NCI-H1930 (cell line): ENCODE results near the gene THSD4.

ENCODE experiments used
- DNase-seq, 2 experiments: peaks; one replicate each; lab custom pipeline; 2025; lab: John Stamatoyannopoulos, UW

Gene THSD4

GRCh38 chr15:71688509-71689094 lies 573.3 kb downstream of the THSD4 start:
- no peak for DNase-seq

- no peak for DNase-seq
Measured at GRCh38 chr15:71691081-71691457, 575.8 kb downstream of the THSD4 start.

GRCh38 chr15:71691458-71692417 lies 576.5 kb downstream of the THSD4 start:
- no peak for DNase-seq

- no peak for DNase-seq
Measured at GRCh38 chr15:71697236-71697635, 582.0 kb downstream of the THSD4 start.

GRCh38 chr15:71698030-71698429 lies 582.8 kb downstream of the THSD4 start:
- no peak for DNase-seq

- no peak for DNase-seq
Measured at GRCh38 chr15:71698742-71699141, 583.5 kb downstream of the THSD4 start.

- no peak for DNase-seq
Measured at GRCh38 chr15:71699977-71700376, 584.7 kb downstream of the THSD4 start.

GRCh38 chr15:71701808-71702207 lies 586.5 kb downstream of the THSD4 start:
- no peak for DNase-seq

- no peak for DNase-seq
Measured at GRCh38 chr15:71702496-71702895, 587.2 kb downstream of the THSD4 start.

GRCh38 chr15:71705151-71705550 lies 589.9 kb downstream of the THSD4 start:
- DNase-seq = no peak

- DNase-seq = no peak
Measured at GRCh38 chr15:71706461-71707229, 591.4 kb downstream of the THSD4 start.

GRCh38 chr15:71707230-71708050 lies 592.2 kb downstream of the THSD4 start:
- DNase-seq = no peak

GRCh38 chr15:71708051-71708429 lies 592.8 kb downstream of the THSD4 start:
- no peak for DNase-seq

- DNase-seq = no peak
Measured at GRCh38 chr15:71708741-71709140, 593.5 kb downstream of the THSD4 start.

- DNase-seq = no peak
Measured at GRCh38 chr15:71709808-71710418, 594.6 kb downstream of the THSD4 start.

- no peak for DNase-seq
Measured at GRCh38 chr15:71712182-71712581, 596.9 kb downstream of the THSD4 start.

- DNase-seq = no peak
Measured at GRCh38 chr15:71713191-71713809, 598.0 kb downstream of the THSD4 start.

GRCh38 chr15:71715914-71716313 lies 600.6 kb downstream of the THSD4 start:
- DNase-seq = no peak

- no peak for DNase-seq
Measured at GRCh38 chr15:71716990-71717389, 601.7 kb downstream of the THSD4 start.

GRCh38 chr15:71718116-71718910 lies 603.0 kb downstream of the THSD4 start:
- no peak for DNase-seq
